HCT116 (cell line): ENCODE results near the gene FOXR2. TPM values are rescaled to one million over a fixed set of nuclear protein-coding genes. Genes with fewer than 3 reads are reported as not detected.

Experiments used
- ATAC-seq: fragments of 200-7000 bp; cut with Tn5 transposase; 2 replicates; pipeline ENCODE4 v1.9.1; 2020; ENCODE audit warnings: mild to moderate bottlenecking, moderate library complexity
- BruUV-seq: library from RNA; stranded (reverse); fragments of 400-500 nt; replicated peaks from 2 replicates; lab custom pipeline; 2021; lab: Mats Ljungman, UMichigan
- CTCF ChIA-PET: fragments of 300-600 bp; sonication (Branson Sonifier 250); formaldehyde crosslinking; loops from one replicate; lab custom pipeline; 2021; ENCODE audit warnings: antibody characterized with exemption; lab: Charles Lee
- POLR2A ChIA-PET: fragments of 300-600, 350-600 bp; sonication (Branson Sonifier 250); formaldehyde crosslinking; loops from one replicate; lab custom pipeline; 2021; ENCODE audit warnings: antibody characterized with exemption; lab: Charles Lee
- RAD21 ChIA-PET, 2 experiments: fragments of 300-600 bp; sonication (Branson Sonifier 250); formaldehyde crosslinking; loops; one replicate each; lab custom pipeline; 2023; ENCODE audit warnings: low total read pairs in 2 of 2; ENCODE audit not compliant: uncharacterized antibody in 2 of 2, unreplicated experiment in 2 of 2, low non-redundant PET in 1 of 2; lab: Charles Lee
- DNase-seq: peaks from one replicate; pipeline ENCODE4 v3.0.0-alpha.2; 2010; ENCODE audit warnings: low read depth, low spot score
- H2AFZ ChIP-seq: fragments of 200-600 bp; shearing (Covaris generic), sonication (generic); 2 replicates; pipeline ENCODE4 v1.6.1; 2017; ENCODE audit warnings: low read depth, mixed run types, mixed read lengths, antibody characterized with exemption, low read length; ENCODE audit not compliant: poor library complexity, severe bottlenecking
- H3K27ac ChIP-seq: 2 replicates; pipeline ENCODE4 v1.5.1; 2012; ENCODE audit warnings: low read depth, low read length
- H3K27me3 ChIP-seq: fragments of 200-600 bp; sonication (generic); 2 replicates; pipeline ENCODE4 v1.6.1; 2016; ENCODE audit warnings: mixed run types, low read length, mixed read lengths; ENCODE audit not compliant: insufficient read depth
- H3K36me3 ChIP-seq, 2 experiments: fragments of 200-500 bp in 1 of 2; fragments of 200-600 bp in 1 of 2; sonication (Bioruptor generic) in 1 of 2; sonication (generic) in 1 of 2; 2 replicates each; pipeline versions ENCODE4 v1.5.1 to v1.6.1; 2014 to 2016; ENCODE audit warnings: low read length in 2 of 2, inconsistent platforms in 1 of 2, mixed read lengths in 1 of 2, mixed run types in 1 of 2; ENCODE audit not compliant: insufficient read depth in 2 of 2, control insufficient read depth in 1 of 2
- H3K4me1 ChIP-seq, 2 experiments: fragments of 200-600 bp in 1 of 2; sonication (generic) in 1 of 2; 2 replicates each; pipeline versions ENCODE4 v1.5.1 to v1.6.1; 2012 to 2017; ENCODE audit warnings: low read length in 2 of 2, inconsistent platforms in 1 of 2, mild to moderate bottlenecking in 1 of 2, mixed read lengths in 1 of 2, mixed run types in 1 of 2, moderate library complexity in 1 of 2; ENCODE audit not compliant: insufficient read depth in 2 of 2, control insufficient read depth in 1 of 2
- H3K4me2 ChIP-seq: fragments of 200-600 bp; sonication (generic); 2 replicates; pipeline ENCODE4 v1.6.1; 2017; ENCODE audit warnings: mixed run types, low read length, mixed read lengths
- H3K4me3 ChIP-seq, 2 experiments: fragments of 200-600 bp in 1 of 2; sonication (generic) in 1 of 2; replicated peaks in 1 of 2; 2 replicates each; pipeline ENCODE4 v1.5.1; 2011 to 2016; ENCODE audit warnings: low read length in 2 of 2, control low read depth in 1 of 2, low read depth in 1 of 2, mild to moderate bottlenecking in 1 of 2, mixed read lengths in 1 of 2, mixed run types in 1 of 2
- H3K79me2 ChIP-seq: fragments of 200-600 bp; sonication (generic); 2 replicates; pipeline ENCODE4 v1.6.1; 2017; ENCODE audit warnings: mild to moderate bottlenecking, mixed run types, low read length, moderate library complexity, mixed read lengths; ENCODE audit not compliant: insufficient read depth
- H3K9ac ChIP-seq: fragments of 200-600 bp; sonication (generic); 2 replicates; pipeline ENCODE4 v1.6.1; 2016; ENCODE audit warnings: low read length, mixed read lengths
- H3K9me2 ChIP-seq: fragments of 200-600 bp; sonication (generic), shearing (Covaris generic); 2 replicates; pipeline ENCODE4 v1.6.1; 2017; ENCODE audit warnings: mixed run types, mild to moderate bottlenecking, moderate library complexity; ENCODE audit not compliant: insufficient read depth
- H3K9me3 ChIP-seq, 2 experiments: fragments of 200-500 bp in 1 of 2; fragments of 200-600 bp in 1 of 2; sonication (Bioruptor generic) in 1 of 2; sonication (generic) in 1 of 2; 2 replicates each; pipeline ENCODE4 v1.6.1; 2014 to 2017; ENCODE audit warnings: low read length in 2 of 2, mixed read lengths in 2 of 2, inconsistent platforms in 1 of 2, low read depth in 1 of 2, mild to moderate bottlenecking in 1 of 2, mixed run types in 1 of 2, moderate library complexity in 1 of 2; ENCODE audit not compliant: control insufficient read depth in 1 of 2, insufficient read depth in 1 of 2
- H4K20me1 ChIP-seq: fragments of 200-600 bp; sonication (generic), shearing (Covaris generic); 2 replicates; pipeline ENCODE4 v1.6.1; 2017; ENCODE audit warnings: mixed run types, mild to moderate bottlenecking, moderate library complexity; ENCODE audit not compliant: insufficient read depth
- CEBPB ChIP-seq: IDR thresholded peaks from 2 replicates; pipeline ENCODE4 v1.6.1; 2012; ENCODE audit warnings: low read depth
- EGR1 ChIP-seq: IDR thresholded peaks from 2 replicates; pipeline ENCODE4 v1.6.1; 2012; ENCODE audit warnings: low read depth
- ELF1 ChIP-seq: IDR thresholded peaks from 2 replicates; pipeline ENCODE4 v1.6.1; 2012; ENCODE audit warnings: low read depth, borderline replicate concordance
- EZH2 ChIP-seq: fragments of 200-600 bp; sonication (generic); IDR thresholded peaks from 2 replicates; pipeline ENCODE4 v1.6.1; 2017; ENCODE audit warnings: antibody characterized with exemption, mixed run types
- EZH2phosphoT487 ChIP-seq: fragments of 200-600 bp; IDR thresholded peaks from 2 replicates; pipeline ENCODE4 v1.6.1; 2018; ENCODE audit warnings: antibody characterized with exemption, borderline replicate concordance
- JUND ChIP-seq: IDR thresholded peaks from 2 replicates; pipeline ENCODE4 v1.6.1; 2012
- POLR2A ChIP-seq: IDR thresholded peaks from 2 replicates; pipeline ENCODE4 v1.7.0; 2011; ENCODE audit warnings: borderline replicate concordance; ENCODE audit not compliant: insufficient read depth, insufficient read length; ENCODE audit errors: extremely low read depth
- POLR2AphosphoS5 ChIP-seq: IDR thresholded peaks from 2 replicates; pipeline ENCODE4 v1.6.1; 2011; ENCODE audit warnings: mild to moderate bottlenecking, low read depth, low read length, moderate library complexity
- RAD21 ChIP-seq: IDR thresholded peaks from 2 replicates; pipeline ENCODE4 v1.6.1; 2012; ENCODE audit warnings: low read depth, mild to moderate bottlenecking
- SIN3A ChIP-seq: IDR thresholded peaks from 2 replicates; pipeline ENCODE4 v1.6.1; 2012; ENCODE audit warnings: low read depth
- SP1 ChIP-seq: IDR thresholded peaks from 2 replicates; pipeline ENCODE4 v1.6.1; 2012; ENCODE audit warnings: low read depth
- SRF ChIP-seq: IDR thresholded peaks from 2 replicates; pipeline ENCODE4 v1.6.1; 2012; ENCODE audit warnings: low read depth
- TCF7L2 ChIP-seq: IDR thresholded peaks from 2 replicates; pipeline ENCODE4 v1.7.0; 2011; ENCODE audit warnings: borderline replicate concordance, inconsistent platforms; ENCODE audit not compliant: insufficient read depth, insufficient read length; ENCODE audit errors: extremely low read depth
- YY1 ChIP-seq: IDR thresholded peaks from 2 replicates; pipeline ENCODE4 v1.6.1; 2011; ENCODE audit warnings: low read length, low read depth, moderate library complexity, mild to moderate bottlenecking; ENCODE audit not compliant: insufficient replicate concordance; ENCODE audit errors: extremely low read depth
- ZFX ChIP-seq: fragments of 450-650 bp; IDR thresholded peaks from 2 replicates; pipeline ENCODE4 v1.6.1; 2017
- ZNF274 ChIP-seq: fragments of 200-500 bp; sonication (Bioruptor generic); IDR thresholded peaks from 2 replicates; pipeline ENCODE4 v1.6.1; 2014; ENCODE audit warnings: mild to moderate bottlenecking, low read depth, low read length, inconsistent platforms
- intact Hi-C: fragments of 100-400 bp; cut with micrococcal nuclease; formaldehyde crosslinking; loops from 2 replicates; pipeline ENCODE4 v1.10.0; 2022
- total RNA-seq: library from RNA; stranded (reverse); gene quantifications from one replicate; pipeline ENCODE4 v1.2.1, GENCODE V29; 2021; ENCODE audit not compliant: unreplicated experiment
- TF ChIP-seq, protein P1 (sequence below): IDR thresholded peaks from 2 replicates; pipeline ENCODE4 v1.6.1; 2011; ENCODE audit warnings: mild to moderate bottlenecking, low read length, moderate library complexity; ENCODE audit not compliant: insufficient replicate concordance; ENCODE audit errors: extremely low read depth
- TF ChIP-seq, protein P2 (sequence below): IDR thresholded peaks from 2 replicates; pipeline ENCODE4 v1.6.1; 2012

Gene FOXR2
- total RNA-seq, 1 experiment from 2014 or later: not detected

DNA sequence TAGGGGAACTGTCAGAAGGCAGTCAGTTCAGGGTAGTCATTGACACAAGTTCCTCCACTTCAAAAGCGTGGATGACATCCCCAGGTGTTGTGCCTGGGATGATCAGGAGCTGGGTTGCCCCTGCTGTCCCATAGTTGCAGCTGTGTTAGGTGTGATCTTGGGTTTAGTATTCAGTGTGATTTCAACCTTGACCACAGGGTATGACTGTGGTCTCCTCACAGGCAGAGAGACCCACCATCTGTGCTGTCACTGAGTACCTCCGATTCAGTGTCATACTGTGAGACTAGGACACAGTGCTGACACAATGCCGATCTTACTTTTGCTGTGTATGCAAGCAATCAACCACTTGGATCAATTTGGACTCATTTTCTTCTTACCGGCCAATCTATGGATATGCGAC, 25.2 kb downstream of the FOXR2 start:
- Histone ChIP-seq H3K9ac (no peak overlapping the region), H3K79me2 (no peaks in the 10 kb centered on the region), H2AFZ (no peak overlapping the region), H3K9me3 (no peaks in the 10 kb centered on the region), H3K27me3 (no peaks in the 10 kb centered on the region), H3K9me2 (no peaks in the 10 kb centered on the region), H3K27ac (no peak overlapping the region), H3K4me2 (no peak overlapping the region), H3K4me1 (no peaks in the 10 kb centered on the region), H4K20me1 (no peaks in the 10 kb centered on the region), H3K36me3 (no peaks in the 10 kb centered on the region), H3K4me3 (no peak overlapping the region)
- CTCF ChIA-PET: no interaction called here
- no TSS peak for BruUV-seq
- RAD21 ChIA-PET: no interaction called here
- POLR2A ChIA-PET: no interaction called here
- intact Hi-C loops: no loop called here
- no peak for TF ChIP-seq JUND
- no peak for TF ChIP-seq CEBPB
- TF ChIP-seq EZH2phosphoT487: no peak
- TF ChIP-seq ZFX: no peak
- no peak for ATAC-seq
- no peak for DNase-seq

DNA sequence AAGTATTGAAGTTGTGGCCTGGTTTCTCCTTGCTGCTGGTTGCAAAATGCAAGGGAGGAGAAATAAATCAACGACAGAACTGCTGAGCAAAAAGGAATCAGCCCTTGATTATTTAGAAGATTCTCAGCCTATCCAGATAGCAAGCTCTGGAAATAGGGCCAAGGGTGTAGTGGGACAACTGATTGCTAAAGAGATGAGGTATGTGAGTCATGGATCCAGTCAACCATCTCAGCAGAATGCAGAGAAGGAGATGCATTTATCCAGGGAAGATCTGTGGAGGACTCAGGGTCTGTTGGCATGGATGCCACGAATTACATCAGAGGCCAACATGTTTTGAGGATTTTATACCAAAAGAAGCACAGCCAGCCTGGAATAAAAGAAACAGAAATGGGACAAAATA, 36.7 kb downstream of the FOXR2 start:
- RAD21 ChIA-PET: no interaction called here
- Histone ChIP-seq H2AFZ (no peak overlapping the region), H3K9ac (no peak overlapping the region), H3K4me2 (no peak overlapping the region), H3K36me3 (no peaks in the 10 kb centered on the region), H3K4me1 (no peaks in the 10 kb centered on the region), H3K4me3 (no peak overlapping the region), H3K9me3 (no peaks in the 10 kb centered on the region), H3K27me3 (no peaks in the 10 kb centered on the region), H3K9me2 (no peaks in the 10 kb centered on the region), H4K20me1 (no peaks in the 10 kb centered on the region), H3K27ac (no peak overlapping the region), H3K79me2 (no peaks in the 10 kb centered on the region)
- no TSS peak for BruUV-seq
- POLR2A ChIA-PET: no interaction called here
- ATAC-seq (no peak), DNase-seq (no peak)
- no peak for TF ChIP-seq SP1
- no peak for TF ChIP-seq EZH2phosphoT487
- TF ChIP-seq, protein P1, sequence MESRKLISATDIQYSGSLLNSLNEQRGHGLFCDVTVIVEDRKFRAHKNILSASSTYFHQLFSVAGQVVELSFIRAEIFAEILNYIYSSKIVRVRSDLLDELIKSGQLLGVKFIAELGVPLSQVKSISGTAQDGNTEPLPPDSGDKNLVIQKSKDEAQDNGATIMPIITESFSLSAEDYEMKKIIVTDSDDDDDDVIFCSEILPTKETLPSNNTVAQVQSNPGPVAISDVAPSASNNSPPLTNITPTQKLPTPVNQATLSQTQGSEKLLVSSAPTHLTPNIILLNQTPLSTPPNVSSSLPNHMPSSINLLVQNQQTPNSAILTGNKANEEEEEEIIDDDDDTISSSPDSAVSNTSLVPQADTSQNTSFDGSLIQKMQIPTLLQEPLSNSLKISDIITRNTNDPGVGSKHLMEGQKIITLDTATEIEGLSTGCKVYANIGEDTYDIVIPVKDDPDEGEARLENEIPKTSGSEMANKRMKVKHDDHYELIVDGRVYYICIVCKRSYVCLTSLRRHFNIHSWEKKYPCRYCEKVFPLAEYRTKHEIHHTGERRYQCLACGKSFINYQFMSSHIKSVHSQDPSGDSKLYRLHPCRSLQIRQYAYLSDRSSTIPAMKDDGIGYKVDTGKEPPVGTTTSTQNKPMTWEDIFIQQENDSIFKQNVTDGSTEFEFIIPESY: no peak
- TF ChIP-seq YY1: no peak
- no peak for TF ChIP-seq TCF7L2
- TF ChIP-seq SIN3A: no peak
- TF ChIP-seq ZFX: no peak
- no peak for TF ChIP-seq ZNF274
- TF ChIP-seq POLR2A: no peak
- TF ChIP-seq JUND: no peak
- no peak for TF ChIP-seq RAD21
- TF ChIP-seq CEBPB: no peak
- TF ChIP-seq EGR1: no peak
- TF ChIP-seq ELF1: no peak
- TF ChIP-seq EZH2: no peak
- TF ChIP-seq POLR2AphosphoS5: no peak
- TF ChIP-seq, protein P2, sequence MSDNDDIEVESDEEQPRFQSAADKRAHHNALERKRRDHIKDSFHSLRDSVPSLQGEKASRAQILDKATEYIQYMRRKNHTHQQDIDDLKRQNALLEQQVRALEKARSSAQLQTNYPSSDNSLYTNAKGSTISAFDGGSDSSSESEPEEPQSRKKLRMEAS: no peak
- TF ChIP-seq SRF: no peak
- intact Hi-C loops: no loop called here
- CTCF ChIA-PET: no interaction called here
